H1 (cell line): Measurements from ENCODE around the gene TCHP. TPM values are rescaled to one million over a fixed set of nuclear protein-coding genes. Genes with fewer than 3 reads are reported as not detected.

ENCODE experiments used
- CTCF ChIA-PET: fragments of 300-600 bp; sonication (Branson Sonifier 250); formaldehyde crosslinking; loops from one replicate; lab custom pipeline; 2021; ENCODE audit not compliant: partially characterized antibody; lab: Charles Lee
- POLR2A ChIA-PET: fragments of 300-600 bp; sonication (Branson Sonifier 250); formaldehyde crosslinking; loops from one replicate; lab custom pipeline; 2021; ENCODE audit warnings: inconsistent platforms; ENCODE audit not compliant: partially characterized antibody; lab: Charles Lee
- DNase-seq, 2 experiments: peaks; one replicate each; pipeline versions ENCODE4 v3.0.0 to v3.0.0-alpha.2; 2010 to 2022; ENCODE audit warnings: low spot score in 2 of 2, low read depth in 1 of 2, mixed read lengths in 1 of 2
- FAIRE-seq: peaks from 2 replicates; lab custom pipeline; 2011; peaks lifted over from hg19 to GRCh38; lab: Jason Lieb, UNC
- H2AFZ ChIP-seq: 2 replicates; pipeline ENCODE4 v1.8.1; 2012; ENCODE audit warnings: low read length, inconsistent platforms
- H2AK5ac ChIP-seq: 2 replicates; pipeline ENCODE4 v1.6.1; 2013; ENCODE audit warnings: low read depth, low read length
- H2BK120ac ChIP-seq: replicated peaks from 2 replicates; pipeline ENCODE3; 2013; ENCODE audit warnings: low read depth, low read length, inconsistent platforms
- H2BK12ac ChIP-seq: 2 replicates; pipeline ENCODE4 v1.6.1; 2013; ENCODE audit warnings: low read depth, low read length
- H2BK15ac ChIP-seq: 2 replicates; pipeline ENCODE4 v1.6.1; 2013; ENCODE audit warnings: low read length
- H2BK20ac ChIP-seq: 2 replicates; pipeline ENCODE4 v1.6.1; 2013; ENCODE audit warnings: low read length
- H2BK5ac ChIP-seq: 2 replicates; pipeline ENCODE4 v1.6.1; 2013; ENCODE audit warnings: low read depth, low read length
- H3K14ac ChIP-seq: 2 replicates; pipeline ENCODE4 v1.6.1; 2013; ENCODE audit warnings: inconsistent platforms; ENCODE audit not compliant: insufficient read length
- H3K18ac ChIP-seq: 2 replicates; pipeline ENCODE4 v1.6.1; 2013; ENCODE audit warnings: low read length; ENCODE audit errors: extremely low read depth
- H3K23ac ChIP-seq: 2 replicates; pipeline ENCODE4 v1.6.1; 2013; ENCODE audit warnings: inconsistent platforms; ENCODE audit not compliant: insufficient read length
- H3K23me2 ChIP-seq: 2 replicates; pipeline ENCODE4 v1.6.1; 2013; ENCODE audit warnings: low read depth, low read length
- H3K27ac ChIP-seq: 2 replicates; pipeline ENCODE4 v1.6.1; 2011; ENCODE audit warnings: low read depth, low read length, inconsistent platforms
- H3K27me3 ChIP-seq, 4 experiments: replicated peaks in 1 of 4; 1 replicate in 1 of 4; 2 replicates in 3 of 4; pipeline versions ENCODE4 v1.6.1 to v1.8.1; 2011 to 2013; ENCODE audit warnings: low read length in 3 of 4, mild to moderate bottlenecking in 3 of 4, inconsistent platforms in 2 of 4, mixed read lengths in 2 of 4, moderate library complexity in 1 of 4; ENCODE audit not compliant: control insufficient read depth in 3 of 4, insufficient read depth in 3 of 4; ENCODE audit errors: extremely low read depth in 1 of 4
- H3K36me3 ChIP-seq, 4 experiments: 2 replicates each; pipeline versions ENCODE4 v1.6.1 to v1.8.1; 2011 to 2013; ENCODE audit warnings: mild to moderate bottlenecking in 4 of 4, low read length in 3 of 4, moderate library complexity in 2 of 4, control low read depth in 1 of 4, inconsistent platforms in 1 of 4; ENCODE audit not compliant: insufficient read depth in 4 of 4, control insufficient read depth in 2 of 4
- H3K4ac ChIP-seq: replicated peaks from 2 replicates; pipeline ENCODE3; 2013; ENCODE audit warnings: low read length, low read depth, mixed read lengths, inconsistent platforms; ENCODE audit not compliant: insufficient read length
- H3K4me1 ChIP-seq, 4 experiments: replicated peaks in 1 of 4; 1 replicate in 1 of 4; 2 replicates in 3 of 4; pipeline versions ENCODE4 v1.6.1 to v1.8.1; 2011 to 2013; ENCODE audit warnings: low read length in 3 of 4, inconsistent platforms in 2 of 4, mixed read lengths in 1 of 4; ENCODE audit not compliant: insufficient read depth in 4 of 4, control insufficient read depth in 3 of 4
- H3K4me2 ChIP-seq, 2 experiments: 2 replicates each; pipeline versions ENCODE4 v1.6.1 to v1.8.1; 2011 to 2013; ENCODE audit warnings: low read depth in 2 of 2, low read length in 2 of 2, control low read depth in 1 of 2, inconsistent platforms in 1 of 2, mild to moderate bottlenecking in 1 of 2; ENCODE audit not compliant: insufficient read depth in 1 of 2
- H3K4me3 ChIP-seq, 4 experiments: fragments of 200-600, 300-600 bp in 1 of 4; sonication (generic), shearing (Covaris generic), sonication (Bioruptor Twin) in 1 of 4; 2 replicates each; pipeline versions ENCODE4 v1.5.1 to v1.8.1; 2011 to 2016; ENCODE audit warnings: low read length in 4 of 4, low read depth in 3 of 4, control low read depth in 2 of 4, inconsistent platforms in 2 of 4, mild to moderate bottlenecking in 2 of 4, mixed read lengths in 1 of 4, moderate library complexity in 1 of 4; ENCODE audit not compliant: insufficient read depth in 2 of 4; ENCODE audit errors: extremely low read depth in 1 of 4
- H3K56ac ChIP-seq: replicated peaks from 2 replicates; pipeline ENCODE3; 2013; ENCODE audit warnings: low read depth, mild to moderate bottlenecking, mixed read lengths, low read length, inconsistent platforms; ENCODE audit not compliant: insufficient read length
- H3K79me1 ChIP-seq: 2 replicates; pipeline ENCODE4 v1.6.1; 2013; ENCODE audit warnings: low read depth, low read length, control low read depth
- H3K79me2 ChIP-seq, 2 experiments: 2 replicates each; pipeline versions ENCODE4 v1.6.1 to v1.8.1; 2012 to 2013; ENCODE audit warnings: low read length in 2 of 2, mild to moderate bottlenecking in 2 of 2, inconsistent platforms in 1 of 2; ENCODE audit not compliant: insufficient read depth in 2 of 2, control insufficient read depth in 1 of 2
- H3K9ac ChIP-seq, 4 experiments: replicated peaks in 1 of 4; 1 replicate in 1 of 4; 2 replicates in 3 of 4; pipeline versions ENCODE4 v1.6.1 to v1.8.1; 2011 to 2013; ENCODE audit warnings: low read depth in 3 of 4, low read length in 3 of 4, control low read depth in 2 of 4, mild to moderate bottlenecking in 2 of 4, moderate library complexity in 2 of 4, inconsistent platforms in 1 of 4; ENCODE audit errors: extremely low read depth in 1 of 4
- H3K9me3 ChIP-seq, 2 experiments: 2 replicates each; pipeline versions ENCODE4 v1.6.1 to v1.8.1; 2012 to 2013; ENCODE audit warnings: mild to moderate bottlenecking in 2 of 2, moderate library complexity in 2 of 2, control low read depth in 1 of 2, inconsistent platforms in 1 of 2, low read depth in 1 of 2, low read length in 1 of 2, mixed read lengths in 1 of 2; ENCODE audit not compliant: insufficient read depth in 2 of 2
- H4K20me1 ChIP-seq, 2 experiments: replicated peaks in 1 of 2; 2 replicates each; pipeline versions ENCODE3 to v1.8.1; 2011 to 2013; ENCODE audit warnings: inconsistent platforms in 2 of 2, low read length in 2 of 2, mild to moderate bottlenecking in 1 of 2; ENCODE audit not compliant: insufficient read depth in 2 of 2, control insufficient read depth in 1 of 2
- H4K5ac ChIP-seq: 2 replicates; pipeline ENCODE4 v1.6.1; 2013; ENCODE audit warnings: low read length, low read depth, mixed read lengths, inconsistent platforms; ENCODE audit not compliant: insufficient read length
- H4K8ac ChIP-seq: 2 replicates; pipeline ENCODE4 v1.8.0; 2013; ENCODE audit warnings: mild to moderate bottlenecking, moderate library complexity, low read length, inconsistent platforms; ENCODE audit not compliant: insufficient read depth; ENCODE audit errors: extremely low read depth
- H4K91ac ChIP-seq: replicated peaks from 2 replicates; pipeline ENCODE3; 2013; ENCODE audit warnings: low read length, mixed read lengths, inconsistent platforms; ENCODE audit not compliant: insufficient read length
- BCL11A ChIP-seq, 2 experiments: IDR thresholded peaks; one replicate each; pipeline ENCODE4 v1.6.1; 2011; ENCODE audit warnings: low read depth in 2 of 2, low read length in 2 of 2, mild to moderate bottlenecking in 2 of 2
- BRCA1 ChIP-seq: IDR thresholded peaks from 2 replicates; pipeline ENCODE4 v1.6.1; 2012; ENCODE audit warnings: low read depth, low read length, improper control_type of control experiment
- CBX8 ChIP-seq: fragments of 300-800, 300-1000 bp; sonication (generic); IDR thresholded peaks from 2 replicates; pipeline ENCODE4 v1.7.1; 2016; ENCODE audit warnings: low read depth, low read length, borderline replicate concordance
- CHD1 ChIP-seq: IDR thresholded peaks from 2 replicates; pipeline ENCODE4 v1.6.1; 2012; ENCODE audit warnings: low read depth, low read length, improper control_type of control experiment
- EZH2 ChIP-seq: fragments of 200-600 bp; sonication (generic); IDR thresholded peaks from 2 replicates; pipeline ENCODE4 v1.7.1; 2012; ENCODE audit warnings: low read depth, mild to moderate bottlenecking, moderate library complexity, low read length, inconsistent platforms; ENCODE audit not compliant: severe bottlenecking
- FOSL1 ChIP-seq: IDR thresholded peaks from 2 replicates; pipeline ENCODE4 v1.6.1; 2011; ENCODE audit warnings: mild to moderate bottlenecking, low read depth, low read length, moderate library complexity; ENCODE audit not compliant: insufficient read depth
- JUND ChIP-seq: IDR thresholded peaks from 2 replicates; pipeline ENCODE4 v1.6.1; 2011; ENCODE audit warnings: mild to moderate bottlenecking, improper control_type of control experiment, low read length
- PHF8 ChIP-seq: fragments of 200-600 bp; sonication (generic); conservative IDR thresholded peaks from 2 replicates; pipeline ENCODE4 v1.7.1; 2012; ENCODE audit warnings: low read depth, mild to moderate bottlenecking, inconsistent platforms, low read length, moderate library complexity
- RXRA ChIP-seq: IDR thresholded peaks from 2 replicates; pipeline ENCODE4 v1.6.1; 2011; ENCODE audit warnings: low read depth, mild to moderate bottlenecking, low read length, moderate library complexity; ENCODE audit not compliant: insufficient read depth
- SP2 ChIP-seq: IDR thresholded peaks from 2 replicates; pipeline ENCODE4 v1.6.1; 2012; ENCODE audit warnings: mild to moderate bottlenecking, low read length, inconsistent platforms
- TBP ChIP-seq: IDR thresholded peaks from 2 replicates; pipeline ENCODE4 v1.6.1; 2011; ENCODE audit warnings: low read depth, low read length, improper control_type of control experiment
- WGBS, 2 experiments: shearing (Covaris generic) in 1 of 2; methylation state at CpG; one replicate each; pipeline versions ENCODE4 v1.1.6 to v1.1.7; 2013 to 2015; ENCODE audit warnings: low lambda C conversion rate in 2 of 2, mixed read lengths in 2 of 2, inconsistent platforms in 1 of 2, low coverage in 1 of 2, missing lambda C conversion rate in 1 of 2; ENCODE audit not compliant: insufficient replicate concordance in 2 of 2, insufficient coverage in 1 of 2, insufficient read length in 1 of 2; ENCODE audit errors: extremely low coverage in 1 of 2, missing lambda C conversion rate in 1 of 2; 5-methylcytosine and 5-hydroxymethylcytosine counted together
- polyA plus RNA-seq, 7 experiments: library from polyadenylated mRNA; depleted of rRNA in 3 of 7; stranded (reverse) in 5 of 7; unstranded in 2 of 7; fragments of >200 nt in 5 of 7; fragments of 200-250 nt in 2 of 7; gene quantifications; 1 replicate in 5 of 7; 2 replicates in 1 of 7; 4 replicates in 1 of 7; pipeline versions ENCODE4 v1.2.1 to v1.2.3, GENCODE V29; 2011 to 2013; ENCODE audit warnings: missing spikeins in 2 of 7, mixed read lengths in 2 of 7
- total RNA-seq: library from RNA; stranded (reverse); fragmentation: NEBNext Ultra II Directional; extraction: Animal tissue kit (Norgen Biotek cat#: 25700); gene quantifications from 2 replicates; pipeline ENCODE4 v1.2.1, GENCODE V29; 2021
- TF ChIP-seq, protein P1 (sequence below): IDR thresholded peaks from 2 replicates; pipeline ENCODE4 v1.6.1; 2012; ENCODE audit warnings: inconsistent platforms

The TCHP gene
- total and polyA plus RNA-seq, 2 of the 8 experiments (the other 6 are each of a cell fraction or from before 2014, with no cell fraction given), result 2.8 to 4.5 TPM

DNA sequence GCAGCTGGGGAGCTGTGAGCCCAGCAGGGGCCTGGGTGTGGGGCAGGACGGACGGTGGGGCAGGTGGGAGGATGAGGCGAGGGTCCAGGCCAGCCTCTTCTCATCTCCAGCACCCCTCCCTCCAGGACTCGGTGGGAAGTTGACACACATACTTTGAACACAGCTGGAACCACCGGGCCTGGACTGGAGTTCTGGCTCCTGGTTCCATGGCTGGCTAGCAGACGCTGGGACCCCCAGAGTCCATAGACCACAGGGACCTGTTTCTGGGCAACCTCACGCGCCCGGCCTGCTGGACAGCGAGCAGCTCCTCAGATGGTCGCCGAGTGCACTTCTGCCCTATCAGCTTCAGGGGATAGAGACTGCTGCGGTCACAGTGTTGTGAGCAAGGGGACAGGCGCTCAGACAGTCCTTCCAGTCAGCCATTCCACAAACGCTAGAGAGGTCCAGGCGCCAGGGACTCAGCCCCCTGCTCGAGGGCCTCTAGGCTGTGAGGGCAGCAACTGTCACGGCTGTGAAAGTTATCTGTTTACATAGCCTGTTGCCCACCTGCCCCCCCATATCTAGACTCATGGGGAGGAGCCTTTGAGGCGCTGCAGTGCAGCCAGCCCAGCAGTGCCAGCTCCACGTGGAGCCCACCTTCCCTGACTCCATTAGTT is 25.2 kb downstream of the TCHP start:
- H3K23me2 ChIP-seq, result no peaks in the 10 kb centered on the region
- H3K4me1 ChIP-seq, result peaks cover 0 to 3% (median 0%) of the 10 kb centered on the region in 4 experiments; a peak in 1 of 7 replicates
- H2BK12ac ChIP-seq, result no peak overlapping the region
- H3K56ac ChIP-seq, result no peak overlapping the region
- H3K23ac ChIP-seq, result no peak overlapping the region
- no peaks in the 10 kb centered on the region for H4K20me1 ChIP-seq
- POLR2A ChIA-PET, result interaction anchor here (0.6 to 1.2 kb wide), 2 partner anchors 16 to 25 kb away, joined by 3 read pairs; no protein-coding TSS in a partner anchor
- H4K8ac ChIP-seq, result no peak overlapping the region; the same call in 1 of the 2 replicates
- CTCF ChIA-PET, result interaction anchor here (0.6 to 10.4 kb wide), 8 partner anchors 11 to 176 kb away, joined by 3 to 114 read pairs (median 7); partner anchors contain the start of gene TCHP
- H2BK120ac ChIP-seq, result no peak overlapping the region
- no peak overlapping the region for H3K14ac ChIP-seq
- H4K5ac ChIP-seq, result no peak overlapping the region
- H2BK15ac ChIP-seq, result no peak overlapping the region
- no peaks in the 10 kb centered on the region for H3K79me1 ChIP-seq
- no peak overlapping the region for H3K27ac ChIP-seq
- peaks cover 0 to under 1% of the 10 kb centered on the region in 2 experiments; a peak in 1 of 4 replicates for H3K9me3 ChIP-seq
- no peak overlapping the region for H3K9ac ChIP-seq
- no peak overlapping the region for H3K4me3 ChIP-seq
- no peak overlapping the region for H3K4ac ChIP-seq
- H2AK5ac ChIP-seq, result no peak overlapping the region
- WGBS, 2 experiments, result 91% methylated on average over 20 of the region's 20 CpGs; no CpG with 5 or more reads in 1 of the 2 experiments
- no peak overlapping the region for H3K18ac ChIP-seq
- no peak overlapping the region for H2BK5ac ChIP-seq
- H3K36me3 ChIP-seq, result no peaks in the 10 kb centered on the region; a peak in 1 of 8 replicates
- no peak for FAIRE-seq
- no peak overlapping the region for H3K4me2 ChIP-seq
- H2BK20ac ChIP-seq, result no peak overlapping the region
- H4K91ac ChIP-seq, result no peak overlapping the region
- DNase-seq, result no peak
- no peaks in the 10 kb centered on the region for H3K79me2 ChIP-seq
- no peaks in the 10 kb centered on the region for H3K27me3 ChIP-seq
- H2AFZ ChIP-seq, result no peak overlapping the region
- TF ChIP-seq BRCA1 (no peak), RXRA (no peak), EZH2 (no peak), BCL11A (IDR thresholded peaks at IDR 0.05; ENCODE audit: low read depth in 2 of 2, low read length in 2 of 2) (no peak), CHD1 (no peak), CBX8 (no peak), SP2 (no peak), JUND (no peak), TBP (no peak), FOSL1 (no peak), PHF8 (no peak)
- TF ChIP-seq, protein P1, sequence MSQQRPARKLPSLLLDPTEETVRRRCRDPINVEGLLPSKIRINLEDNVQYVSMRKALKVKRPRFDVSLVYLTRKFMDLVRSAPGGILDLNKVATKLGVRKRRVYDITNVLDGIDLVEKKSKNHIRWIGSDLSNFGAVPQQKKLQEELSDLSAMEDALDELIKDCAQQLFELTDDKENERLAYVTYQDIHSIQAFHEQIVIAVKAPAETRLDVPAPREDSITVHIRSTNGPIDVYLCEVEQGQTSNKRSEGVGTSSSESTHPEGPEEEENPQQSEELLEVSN, result no peak
